ENCODE measurements around the gene TRIM37.

The TRIM37 gene

GRCh38 chr17:59106463-59107305 lies at the start of gene TRIM37:
Gene TRIM37 (minus strand): TSS chr17:59106880. CDS start chr17:59106461, 419 bp downstream.
- peak within 1 kb of the TSS; percentile 80 for H3K27ac ChIP-seq (ENCODE audit: low read length)
- no peaks in the 10 kb centered on the region for H3K9me3 ChIP-seq (ENCODE audit: control insufficient read depth in 1 of 2, low read length in 2 of 2)
- peak within 1 kb of the TSS; percentile 85 to 94 for H3K4me3 ChIP-seq (ENCODE audit: low read depth in 1 of 2, low read length in 2 of 2)
- peaks cover 4 to 21% of the 10 kb centered on the region in 2 donors for H3K4me1 ChIP-seq (ENCODE audit: control insufficient read depth in 1 of 2, insufficient read depth in 2 of 2, low read length in 2 of 2)
- no peaks in the 10 kb centered on the region for H3K27me3 ChIP-seq (ENCODE audit: low read depth, low read length)
- H3K36me3 ChIP-seq (ENCODE audit: control insufficient read depth in 1 of 2, insufficient read depth in 2 of 2, low read length in 2 of 2) = peaks cover 0 to 4% of the 10 kb centered on the region in 2 donors

- H3K4me1 ChIP-seq (ENCODE audit: control insufficient read depth in 1 of 2, insufficient read depth in 2 of 2, low read length in 2 of 2) = peaks cover 0 to 14% of the 10 kb centered on the region in 2 donors
- peak within 1 kb of the TSS; percentile 82 to 93 for H3K4me3 ChIP-seq (ENCODE audit: low read depth in 1 of 2, low read length in 2 of 2)
- H3K9me3 ChIP-seq (ENCODE audit: control insufficient read depth in 1 of 2, low read length in 2 of 2) = no peaks in the 10 kb centered on the region
- H3K27ac ChIP-seq (ENCODE audit: low read length) = peak within 1 kb of the TSS; percentile 84
- H3K36me3 ChIP-seq (ENCODE audit: control insufficient read depth in 1 of 2, insufficient read depth in 2 of 2, low read length in 2 of 2) = no peaks in the 10 kb centered on the region
- H3K27me3 ChIP-seq (ENCODE audit: low read depth, low read length) = no peaks in the 10 kb centered on the region
These were observed 48.9 kb upstream of the TRIM37 start, which contains the start of gene PRR11 for GRCh38 chr17:59155439-59156177. Gene PRR11 (plus strand): TSS chr17:59155746. CDS start chr17:59169753, 14,007 bp downstream.

- no peaks in the 10 kb centered on the region for H3K27me3 ChIP-seq (ENCODE audit: low read depth, low read length)
- H3K27ac ChIP-seq (ENCODE audit: low read length) = peak within 1 kb of the TSS; percentile 84
- no peaks in the 10 kb centered on the region for H3K36me3 ChIP-seq (ENCODE audit: control insufficient read depth in 1 of 2, insufficient read depth in 2 of 2, low read length in 2 of 2)
- no peaks in the 10 kb centered on the region for H3K9me3 ChIP-seq (ENCODE audit: control insufficient read depth in 1 of 2, low read length in 2 of 2)
- H3K4me1 ChIP-seq (ENCODE audit: control insufficient read depth in 1 of 2, insufficient read depth in 2 of 2, low read length in 2 of 2) = peaks cover 0 to 14% of the 10 kb centered on the region in 2 donors
- peak within 1 kb of the TSS; percentile 82 to 93 for H3K4me3 ChIP-seq (ENCODE audit: low read depth in 1 of 2, low read length in 2 of 2)
These were observed 48.2 kb upstream of the TRIM37 start, which contains the start of gene SKA2 for GRCh38 chr17:59154721-59155438. Gene SKA2 (minus strand): TSS chr17:59155186. CDS start chr17:59155163, 23 bp downstream.

GRCh38 chr17:59154292-59154720 lies 47.6 kb upstream of the TRIM37 start:
- no peaks in the 10 kb centered on the region for H3K9me3 ChIP-seq (ENCODE audit: control insufficient read depth in 1 of 2, low read length in 2 of 2)
- no peaks in the 10 kb centered on the region for H3K36me3 ChIP-seq (ENCODE audit: control insufficient read depth in 1 of 2, insufficient read depth in 2 of 2, low read length in 2 of 2)
- H3K4me3 ChIP-seq (ENCODE audit: low read depth in 1 of 2, low read length in 2 of 2) = peak overlapping the region; percentile 82 to 93
- peak overlapping the region; percentile 84 for H3K27ac ChIP-seq (ENCODE audit: low read length)
- H3K4me1 ChIP-seq (ENCODE audit: control insufficient read depth in 1 of 2, insufficient read depth in 2 of 2, low read length in 2 of 2) = peaks cover 0 to 14% of the 10 kb centered on the region in 2 donors
- H3K27me3 ChIP-seq (ENCODE audit: low read depth, low read length) = no peaks in the 10 kb centered on the region

GRCh38 chr17:59152925-59153324 lies 46.2 kb upstream of the TRIM37 start:
- Histone ChIP-seq H3K9me3 (ENCODE audit: control insufficient read depth in 1 of 2, low read length in 2 of 2) (no peaks in the 10 kb centered on the region), H3K4me3 (ENCODE audit: low read depth in 1 of 2, low read length in 2 of 2) (no peak overlapping the region), H3K27me3 (ENCODE audit: low read depth, low read length) (no peaks in the 10 kb centered on the region), H3K36me3 (ENCODE audit: control insufficient read depth in 1 of 2, insufficient read depth in 2 of 2, low read length in 2 of 2) (no peaks in the 10 kb centered on the region), H3K27ac (ENCODE audit: low read length) (no peak overlapping the region), H3K4me1 (ENCODE audit: control insufficient read depth in 1 of 2, insufficient read depth in 2 of 2, low read length in 2 of 2) (peaks cover 0 to 14% of the 10 kb centered on the region in 2 donors)

- Histone ChIP-seq H3K9me3 (ENCODE audit: control insufficient read depth in 1 of 2, low read length in 2 of 2) (no peaks in the 10 kb centered on the region), H3K4me3 (ENCODE audit: low read depth in 1 of 2, low read length in 2 of 2) (no peak overlapping the region), H3K27ac (ENCODE audit: low read length) (no peak overlapping the region), H3K36me3 (ENCODE audit: control insufficient read depth in 1 of 2, insufficient read depth in 2 of 2, low read length in 2 of 2) (no peaks in the 10 kb centered on the region), H3K27me3 (ENCODE audit: low read depth, low read length) (no peaks in the 10 kb centered on the region), H3K4me1 (ENCODE audit: control insufficient read depth in 1 of 2, insufficient read depth in 2 of 2, low read length in 2 of 2) (peaks cover 0 to 14% of the 10 kb centered on the region in 2 donors)
These were observed 44.9 kb upstream of the TRIM37 start for GRCh38 chr17:59151591-59151990.

GRCh38 chr17:59151006-59151405 lies 44.3 kb upstream of the TRIM37 start:
- Histone ChIP-seq H3K9me3 (ENCODE audit: control insufficient read depth in 1 of 2, low read length in 2 of 2) (no peaks in the 10 kb centered on the region), H3K4me1 (ENCODE audit: control insufficient read depth in 1 of 2, insufficient read depth in 2 of 2, low read length in 2 of 2) (peaks cover 0 to 10% of the 10 kb centered on the region in 2 donors), H3K4me3 (ENCODE audit: low read depth in 1 of 2, low read length in 2 of 2) (no peak overlapping the region), H3K27me3 (ENCODE audit: low read depth, low read length) (no peaks in the 10 kb centered on the region), H3K27ac (ENCODE audit: low read length) (no peak overlapping the region), H3K36me3 (ENCODE audit: control insufficient read depth in 1 of 2, insufficient read depth in 2 of 2, low read length in 2 of 2) (no peaks in the 10 kb centered on the region)

GRCh38 chr17:59149841-59150511 lies 43.3 kb upstream of the TRIM37 start:
- H3K4me1 ChIP-seq (ENCODE audit: control insufficient read depth in 1 of 2, insufficient read depth in 2 of 2, low read length in 2 of 2) = peaks cover 0 to 6% of the 10 kb centered on the region in 2 donors
- H3K27ac ChIP-seq (ENCODE audit: low read length) = no peak overlapping the region
- no peaks in the 10 kb centered on the region for H3K36me3 ChIP-seq (ENCODE audit: control insufficient read depth in 1 of 2, insufficient read depth in 2 of 2, low read length in 2 of 2)
- no peaks in the 10 kb centered on the region for H3K27me3 ChIP-seq (ENCODE audit: low read depth, low read length)
- no peaks in the 10 kb centered on the region for H3K9me3 ChIP-seq (ENCODE audit: control insufficient read depth in 1 of 2, low read length in 2 of 2)
- no peak overlapping the region for H3K4me3 ChIP-seq (ENCODE audit: low read depth in 1 of 2, low read length in 2 of 2)

- H3K27ac ChIP-seq (ENCODE audit: low read length) = no peak overlapping the region
- no peaks in the 10 kb centered on the region for H3K9me3 ChIP-seq (ENCODE audit: control insufficient read depth in 1 of 2, low read length in 2 of 2)
- H3K4me1 ChIP-seq (ENCODE audit: control insufficient read depth in 1 of 2, insufficient read depth in 2 of 2, low read length in 2 of 2) = peaks cover 0 to 6% of the 10 kb centered on the region in 2 donors
- no peaks in the 10 kb centered on the region for H3K36me3 ChIP-seq (ENCODE audit: control insufficient read depth in 1 of 2, insufficient read depth in 2 of 2, low read length in 2 of 2)
- no peaks in the 10 kb centered on the region for H3K27me3 ChIP-seq (ENCODE audit: low read depth, low read length)
- H3K4me3 ChIP-seq (ENCODE audit: low read depth in 1 of 2, low read length in 2 of 2) = no peak overlapping the region
These were observed 42.4 kb upstream of the TRIM37 start for GRCh38 chr17:59149051-59149450.

GRCh38 chr17:59145571-59146096 lies 39.0 kb upstream of the TRIM37 start:
- Histone ChIP-seq H3K9me3 (ENCODE audit: control insufficient read depth in 1 of 2, low read length in 2 of 2) (no peaks in the 10 kb centered on the region), H3K4me1 (ENCODE audit: control insufficient read depth in 1 of 2, insufficient read depth in 2 of 2, low read length in 2 of 2) (no peaks in the 10 kb centered on the region), H3K27me3 (ENCODE audit: low read depth, low read length) (no peaks in the 10 kb centered on the region), H3K36me3 (ENCODE audit: control insufficient read depth in 1 of 2, insufficient read depth in 2 of 2, low read length in 2 of 2) (no peaks in the 10 kb centered on the region), H3K27ac (ENCODE audit: low read length) (no peak overlapping the region), H3K4me3 (ENCODE audit: low read depth in 1 of 2, low read length in 2 of 2) (no peak overlapping the region)
